Fibroblast of the aortic adventitia (primary cell): Measurements from ENCODE around the gene CPEB4. TPM values are rescaled to one million over a fixed set of nuclear protein-coding genes. Genes with fewer than 3 reads are reported as not detected.

Experiments
- DNase-seq: peaks from one replicate; pipeline ENCODE4 v3.0.0-alpha.2; 2010; ENCODE audit warnings: low read depth
- H3K4me3 ChIP-seq: 2 replicates; pipeline ENCODE4 v1.5.1; 2011; ENCODE audit warnings: low read depth, mild to moderate bottlenecking, control low read depth, low read length, moderate library complexity
- CTCF ChIP-seq: IDR thresholded peaks from 2 replicates; pipeline ENCODE4 v1.5.1; 2011; ENCODE audit warnings: mild to moderate bottlenecking, low read length, control low read depth, inconsistent platforms; ENCODE audit not compliant: insufficient read depth
- total RNA-seq: library from RNA; depleted of rRNA; stranded (reverse); fragments of >200 nt; gene quantifications from 2 replicates; pipeline ENCODE4 v1.2.3, GENCODE V29; 2012; ENCODE audit warnings: low replicate concordance

CPEB4 gene
- total RNA-seq, 1 donor = 24.4 TPM

- DNase-seq = no peak
- no peak for TF ChIP-seq CTCF
- H3K4me3 ChIP-seq = no peak overlapping the region
Measured at GRCh38 chr5:174008922-174009321, 120.8 kb downstream of the CPEB4 start.

DNA sequence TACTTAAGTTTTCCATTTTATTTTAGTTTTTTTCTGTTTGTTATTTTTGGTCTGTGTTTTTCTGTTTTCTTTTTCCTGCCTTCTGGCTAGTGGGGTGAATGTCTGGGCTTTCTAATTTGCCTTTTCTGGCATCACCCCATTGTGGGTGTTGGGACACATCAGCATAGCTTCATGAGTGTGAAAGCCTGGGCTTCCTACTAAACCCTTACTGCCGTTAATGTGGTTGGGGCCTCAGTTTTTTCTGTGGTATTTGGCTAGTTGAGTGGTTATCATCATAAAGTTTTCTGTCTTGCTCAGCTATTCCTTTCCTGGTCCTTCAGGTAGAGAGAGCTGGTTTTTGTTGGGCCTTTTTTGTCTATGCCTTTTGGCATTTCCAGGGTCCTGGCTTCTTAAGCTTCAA lies 122.2 kb downstream of the CPEB4 start:
- DNase-seq = no peak
- no peak for TF ChIP-seq CTCF
- no peak overlapping the region for H3K4me3 ChIP-seq

DNA sequence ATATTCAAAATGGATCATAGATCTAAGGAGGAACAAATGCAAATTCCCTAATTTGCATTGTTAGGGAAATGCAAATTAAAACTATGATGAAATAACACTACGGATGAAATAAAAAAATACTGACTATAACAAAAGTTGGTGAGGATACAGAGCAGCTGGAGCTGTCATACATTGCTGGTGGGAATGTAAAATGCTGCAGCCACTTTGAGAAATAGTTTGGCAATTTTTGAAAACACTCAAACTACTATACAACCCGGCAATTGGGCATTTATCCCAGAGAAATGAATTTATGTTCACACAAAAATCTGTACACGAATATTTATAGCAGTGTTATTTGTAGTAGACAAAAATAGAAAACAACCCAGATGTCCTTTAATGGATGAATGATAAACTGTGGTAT lies 123.3 kb downstream of the CPEB4 start:
- DNase-seq = no peak
- TF ChIP-seq CTCF = no peak

More for the DNA sequence above, 123.3 kb downstream of the CPEB4 start:
- no peak overlapping the region for H3K4me3 ChIP-seq

Other genes with a start within 250 kb of the CPEB4 start
- not detected in 2 replicates for gene C5orf47, start 100.8 kb downstream of the CPEB4 start, total RNA-seq
- not detected in 2 replicates for gene NSG2, start 157.4 kb downstream of the CPEB4 start, total RNA-seq